ENCODE results near the gene TIMD4.

- TF ChIP-seq RAD21 (conservative IDR thresholded peaks at IDR 0.05) = no peak
- no peak for TF ChIP-seq CTCF (IDR thresholded peaks at IDR 0.05; ENCODE audit: poor library complexity, severe bottlenecking)
These were observed 35.5 kb downstream of the TIMD4 start for GRCh38 chr5:156927545-156927944.

All from neural cell (in vitro differentiated cells).